Measurements from ENCODE around the gene MIAT.
"Not testable (repeated sequence)": the region's sequence is repeated elsewhere in the genome, so short reads cannot be mapped to it uniquely, and the experiment has no call there.

Gene MIAT

GRCh38 chr22:26701323-26701722, 43.9 kb downstream of the MIAT start:
- no peak for FAIRE-seq

DNA sequence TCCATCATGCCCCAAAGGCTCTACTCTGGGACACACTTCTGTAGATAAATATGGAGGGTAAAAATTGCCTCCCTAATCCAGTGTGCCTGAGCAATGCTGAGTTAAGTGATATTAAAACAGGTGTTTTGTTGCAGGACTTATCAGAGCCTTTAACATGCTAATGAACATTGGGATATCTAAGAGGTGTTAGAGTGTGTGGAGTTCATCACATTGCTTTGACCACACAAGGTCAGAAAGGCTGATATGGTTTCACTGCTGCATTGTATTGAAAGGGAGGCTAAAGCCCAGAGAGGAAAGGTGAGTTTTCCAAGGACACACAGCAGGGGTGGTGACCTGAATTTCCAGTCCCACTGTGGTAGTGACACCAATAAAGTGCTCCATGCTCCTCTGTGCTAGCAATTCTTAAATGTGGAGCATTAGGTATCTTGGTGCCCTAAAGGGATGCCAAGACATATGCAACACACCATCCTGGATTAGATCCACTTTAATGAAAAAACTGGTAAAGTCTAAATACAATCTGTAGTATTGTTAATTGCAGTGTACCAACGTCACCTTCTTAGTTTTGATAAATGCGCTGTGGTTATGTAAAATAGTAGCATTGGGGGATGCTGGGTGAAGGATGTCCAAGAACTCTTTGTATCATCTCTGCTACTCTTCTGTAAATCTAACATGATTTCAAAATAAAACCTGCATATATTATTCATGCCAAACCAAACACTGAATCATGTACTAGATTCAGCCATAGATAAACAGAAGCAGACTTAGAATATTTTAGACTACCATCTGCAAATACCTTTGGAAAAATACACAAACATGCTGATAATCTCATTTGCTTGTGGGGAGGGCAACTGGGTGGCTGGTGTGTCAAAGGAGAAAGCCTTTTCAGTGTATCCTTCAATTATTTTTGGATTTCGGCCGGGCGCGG, 45.8 kb downstream of the MIAT start:
- FAIRE-seq = no peak

DNA sequence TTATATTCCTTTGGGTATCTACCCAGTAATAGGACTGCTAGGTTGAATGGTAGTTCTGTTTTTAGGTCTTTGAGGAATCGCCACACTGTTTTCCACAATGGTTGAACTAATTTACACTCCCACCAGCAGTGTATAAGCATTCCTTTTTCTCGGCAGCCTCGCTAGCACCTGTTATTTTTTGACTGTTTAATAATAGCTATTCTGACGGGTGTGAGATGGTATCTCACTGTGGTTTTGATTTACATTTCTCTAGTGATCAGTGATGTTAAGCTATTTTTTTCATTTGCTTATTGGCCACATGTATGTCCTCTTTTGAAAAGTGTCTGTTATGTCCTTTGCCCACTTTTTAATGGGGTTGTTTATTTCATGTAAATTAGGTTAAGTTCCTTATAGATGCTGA, 48.0 kb downstream of the MIAT start:
- not testable (repeated sequence) for FAIRE-seq

DNA sequence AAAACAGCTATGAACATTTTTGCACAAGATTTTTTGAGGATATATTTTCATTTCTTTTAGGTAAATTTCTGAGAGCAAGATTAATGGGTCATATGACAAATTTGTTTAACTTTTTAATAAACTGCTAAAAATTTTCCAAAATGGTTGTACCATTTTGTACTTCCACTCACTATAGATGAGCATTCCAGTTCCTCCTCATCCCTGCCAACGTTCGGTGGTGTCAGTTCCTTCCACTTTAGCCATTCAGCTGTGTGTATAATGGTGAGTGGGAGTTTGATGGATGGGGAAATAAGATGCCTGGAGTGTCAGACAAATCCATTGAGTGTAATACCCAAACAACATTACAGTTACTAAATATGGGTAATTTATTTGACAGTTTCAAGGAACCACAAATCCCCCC, 49.7 kb downstream of the MIAT start:
- no peak for FAIRE-seq

GRCh38 chr22:26707581-26707980, 50.2 kb downstream of the MIAT start:
- no peak for FAIRE-seq

DNA sequence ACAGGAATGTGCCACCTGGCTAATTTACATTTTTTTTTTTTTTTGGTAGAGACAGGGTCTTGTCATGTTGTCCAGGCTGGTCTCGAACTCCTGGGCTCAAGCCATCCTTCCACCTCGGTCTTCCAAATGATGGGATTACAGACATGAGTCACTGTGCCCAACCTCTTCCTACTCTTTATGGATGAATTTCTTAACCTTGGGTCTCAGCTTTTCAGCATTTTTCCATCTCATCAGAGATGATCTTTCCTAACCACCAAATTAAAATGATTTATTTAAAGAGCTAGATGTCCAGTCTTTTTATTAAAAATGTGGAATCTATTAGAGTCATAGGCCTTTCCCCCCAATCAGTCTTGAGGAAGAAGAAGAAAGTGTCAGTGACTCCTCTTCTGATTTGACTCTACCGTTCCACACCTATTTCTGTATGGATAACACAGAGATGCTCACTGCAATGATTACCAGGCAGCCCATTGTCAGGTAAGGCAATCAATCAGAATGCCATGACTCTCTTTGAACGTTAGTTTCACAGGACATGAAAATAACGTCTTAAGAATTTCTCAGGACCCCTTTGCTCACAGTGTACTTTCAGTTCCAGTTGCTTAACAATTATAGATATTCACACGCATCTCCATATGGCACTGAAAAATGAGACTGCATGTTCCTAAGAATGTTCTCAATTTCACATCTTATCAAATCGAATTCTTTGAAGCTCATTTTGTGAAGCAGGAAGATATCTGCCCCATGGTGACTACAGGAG, 51.0 kb downstream of the MIAT start:
- FAIRE-seq = no peak

DNA sequence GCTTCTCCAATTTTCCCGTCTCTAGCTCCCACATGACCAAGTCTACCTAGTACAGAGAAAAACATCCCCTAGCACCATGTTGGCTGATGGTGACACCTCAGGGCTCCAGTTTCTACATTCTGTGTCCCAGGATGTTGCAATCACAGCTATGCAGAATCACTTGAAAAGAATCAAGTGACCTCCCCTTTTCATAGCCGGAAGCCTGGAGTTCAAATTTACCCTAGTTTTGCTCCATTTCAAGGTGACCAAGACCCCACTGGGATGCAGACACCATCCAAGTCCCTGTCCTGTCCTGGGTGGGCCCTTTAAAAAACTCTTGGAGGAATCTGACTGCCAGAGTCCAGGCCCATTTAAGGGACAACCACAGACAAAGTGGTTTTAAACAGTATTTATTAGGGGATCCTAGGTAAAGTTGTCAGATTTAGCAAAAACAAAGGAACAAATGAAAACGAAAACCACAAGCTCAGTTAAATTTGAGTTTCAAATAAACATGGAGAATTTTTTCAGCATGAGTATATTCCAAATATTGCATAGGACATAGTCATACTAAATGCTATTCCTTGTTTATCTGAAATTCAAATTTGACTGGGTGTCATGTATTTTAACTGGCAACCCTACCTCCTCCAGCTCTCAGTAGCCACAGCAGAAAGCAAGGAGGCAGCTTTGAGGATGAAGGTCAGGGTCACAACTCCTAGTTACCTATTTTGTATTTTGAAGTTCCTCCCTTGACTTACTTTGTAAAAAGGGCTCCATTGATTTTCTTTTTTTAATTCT, 52.4 kb downstream of the MIAT start:
- FAIRE-seq = no peak

- FAIRE-seq = no peak
Measured at GRCh38 chr22:26711205-26711963, 54.0 kb downstream of the MIAT start.

- no peak for FAIRE-seq
Measured at GRCh38 chr22:26712158-26712557, 54.8 kb downstream of the MIAT start.

- FAIRE-seq = no peak
Measured at GRCh38 chr22:26713823-26714449, 56.5 kb downstream of the MIAT start.

GRCh38 chr22:26714971-26715370, 57.6 kb downstream of the MIAT start:
- no peak for FAIRE-seq

- FAIRE-seq = no peak
Measured at GRCh38 chr22:26715392-26715936, 58.1 kb downstream of the MIAT start.

GRCh38 chr22:26718488-26718887, 61.1 kb downstream of the MIAT start:
- no peak for FAIRE-seq

GRCh38 chr22:26718905-26719304, 61.5 kb downstream of the MIAT start:
- FAIRE-seq = no peak

GRCh38 chr22:26722159-26722558, 64.8 kb downstream of the MIAT start:
- FAIRE-seq = no peak

- no peak for FAIRE-seq
Measured at GRCh38 chr22:26724414-26724813, 67.0 kb downstream of the MIAT start.

DNA sequence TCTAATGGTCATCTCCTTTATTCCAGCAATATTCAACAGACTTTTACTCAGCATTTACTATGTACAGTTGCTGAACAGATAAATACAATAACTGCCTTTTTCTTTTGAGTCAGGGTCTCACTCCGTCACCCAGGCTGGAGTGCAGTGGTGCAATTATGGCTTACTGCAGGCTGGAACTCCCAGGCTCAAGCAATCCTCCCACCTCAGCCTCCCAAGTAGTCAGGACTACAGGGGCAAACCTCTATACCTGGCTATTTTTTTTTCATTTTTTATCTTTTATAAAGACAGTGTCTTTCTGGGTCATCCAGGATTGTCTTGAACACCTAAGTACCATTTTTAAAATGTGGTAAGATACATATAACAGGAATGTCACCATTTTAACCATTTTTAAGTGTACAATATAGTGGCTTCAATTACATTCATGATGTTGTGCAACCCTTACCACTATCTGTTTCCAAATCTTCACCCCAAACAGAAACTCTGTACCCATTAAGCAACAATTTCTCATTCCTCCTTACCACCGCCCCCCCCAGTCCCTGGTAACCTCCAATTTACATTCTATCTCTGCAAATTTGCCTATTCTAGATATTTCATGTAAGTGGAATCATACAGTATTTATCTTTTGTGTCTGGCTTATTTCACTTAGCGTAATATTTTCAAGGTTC, 67.8 kb downstream of the MIAT start:
- FAIRE-seq = no peak
